ENCODE measurements around the gene IQSEC3.
"Not testable (repeated sequence)": the region's sequence is repeated elsewhere in the genome, so short reads cannot be mapped to it uniquely, and the experiment has no call there.

Gene IQSEC3

DNA sequence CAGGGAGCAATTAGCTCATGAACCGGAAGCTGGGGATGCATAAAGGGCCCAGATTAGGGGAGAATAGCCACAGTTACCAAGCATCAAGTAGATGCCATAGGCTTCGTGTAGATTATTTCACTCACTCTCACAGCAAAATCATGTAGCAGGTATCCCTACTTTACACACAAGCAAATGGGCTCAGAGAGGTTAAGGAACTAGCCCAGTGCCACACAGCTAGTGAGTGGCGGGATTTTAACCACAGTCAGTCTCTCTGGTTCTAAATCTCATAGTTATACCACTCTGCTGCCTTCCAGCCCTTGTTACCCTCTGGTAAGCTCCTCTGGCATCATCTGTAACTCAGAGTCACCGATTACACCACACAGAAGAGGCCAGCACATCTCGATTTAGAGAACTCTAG, 49.0 kb downstream of the IQSEC3 start:
- DNase-seq: no peak

DNA sequence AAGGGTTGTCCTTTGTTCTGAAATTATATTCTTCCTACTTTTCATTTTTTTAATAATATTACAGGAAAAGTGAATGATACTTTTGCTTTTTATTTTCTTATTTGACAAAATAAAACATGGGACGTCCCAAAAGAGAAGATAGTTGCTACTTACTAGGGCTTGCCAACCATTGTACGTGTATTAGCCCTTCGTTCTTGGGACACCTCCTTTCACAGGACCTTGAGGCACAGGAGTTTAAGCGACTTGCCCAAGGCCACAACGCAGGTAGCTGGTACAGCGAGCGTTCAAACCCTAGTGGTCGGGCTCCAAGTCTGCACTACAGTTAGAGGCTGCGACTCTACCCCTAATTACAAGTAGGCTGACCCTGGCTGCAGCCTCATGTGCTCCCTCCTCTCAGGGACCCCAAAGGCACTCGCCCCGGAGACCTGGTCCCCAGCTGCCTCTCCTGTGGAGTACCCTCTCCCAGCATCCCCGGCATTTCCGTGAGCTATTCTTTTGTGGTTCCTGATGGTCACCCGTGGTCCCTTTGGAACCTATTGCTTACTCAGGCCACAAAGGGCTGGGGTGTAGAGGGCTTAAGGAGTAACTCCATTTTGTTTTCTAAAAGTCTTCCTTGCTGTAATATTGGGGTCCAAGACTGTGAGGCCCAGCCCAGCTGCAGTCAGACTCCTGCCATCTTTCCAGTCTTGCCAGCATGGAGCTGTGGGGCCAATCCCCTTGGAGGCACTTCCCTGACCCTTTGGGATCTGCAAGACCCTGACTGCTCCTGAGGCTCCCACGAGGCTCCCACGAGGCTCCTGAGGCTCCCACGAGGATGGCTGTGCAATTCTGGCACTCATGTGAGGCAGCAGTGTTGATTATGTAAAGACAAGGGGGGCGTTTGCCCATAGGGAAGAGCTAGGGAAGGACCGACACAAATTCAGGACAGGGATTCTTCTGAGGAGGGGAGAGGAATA, 49.7 kb downstream of the IQSEC3 start:
- DNase-seq: no peak

DNA sequence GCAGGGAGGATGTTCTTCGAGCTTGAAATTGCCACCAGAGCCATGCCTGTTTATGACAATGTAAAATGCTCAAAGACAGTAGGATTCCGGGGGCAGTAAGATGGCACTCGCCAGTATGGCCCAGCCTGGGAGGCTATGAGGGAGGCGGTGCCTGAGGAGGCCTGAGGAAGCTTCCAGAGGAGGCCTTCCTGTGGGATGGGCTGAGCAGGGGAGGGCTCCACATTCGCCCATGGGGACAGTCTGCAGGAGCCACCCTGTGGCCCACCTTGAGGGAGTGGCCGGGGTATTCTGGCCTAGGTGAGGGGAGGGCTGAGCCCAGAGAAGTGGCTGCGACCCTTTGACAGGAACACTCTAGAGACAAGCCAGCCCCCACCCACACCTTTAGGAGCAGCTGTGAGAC, 50.7 kb downstream of the IQSEC3 start:
- DNase-seq: no peak

DNA sequence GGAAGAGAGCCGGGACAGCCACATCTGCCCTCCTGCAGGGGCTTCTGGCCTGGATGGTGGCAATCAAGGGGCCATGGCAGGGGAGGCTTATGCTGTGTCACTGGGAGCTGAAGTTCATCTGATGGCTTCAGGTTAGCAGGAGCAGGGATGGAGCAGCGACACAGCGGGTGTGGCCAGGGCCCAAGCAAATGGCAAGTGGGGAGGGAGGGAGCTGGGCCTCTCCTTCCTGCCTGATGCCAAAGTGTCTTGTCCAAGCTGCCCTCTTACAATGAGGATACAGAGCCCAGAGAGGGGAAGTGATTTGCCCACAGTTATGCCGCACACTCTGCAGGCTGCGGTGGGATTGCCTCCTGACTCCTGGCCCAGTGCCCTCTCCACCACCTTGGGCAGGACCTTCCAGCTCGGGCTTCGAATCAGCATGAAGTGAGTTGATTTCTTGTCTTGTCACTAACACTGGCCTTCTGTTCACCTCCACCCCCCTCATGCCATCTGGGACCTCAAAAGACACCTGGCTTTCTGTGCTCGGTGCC, 51.3 kb downstream of the IQSEC3 start:
- DNase-seq: no peak

DNA sequence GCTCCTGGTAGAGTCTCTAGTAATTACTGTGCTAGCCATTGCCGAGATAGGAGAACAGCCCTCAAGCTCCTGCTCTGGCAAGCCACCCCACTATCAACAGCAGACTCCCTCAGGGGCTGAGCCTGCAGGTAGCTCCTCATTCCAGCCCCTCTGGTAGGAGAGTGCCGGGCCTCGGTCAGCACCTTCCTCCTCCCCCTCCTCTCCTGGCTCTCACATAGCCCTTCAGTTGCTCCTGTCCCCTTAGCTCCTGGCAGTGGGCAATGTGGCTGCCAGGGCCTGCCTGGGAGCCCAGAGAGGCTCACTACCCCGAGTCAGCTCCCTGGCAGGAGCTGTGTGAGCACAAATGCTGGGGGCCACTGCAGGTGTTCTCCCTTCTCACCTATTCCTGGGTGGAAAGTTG, 52.0 kb downstream of the IQSEC3 start:
- DNase-seq: no peak

DNA sequence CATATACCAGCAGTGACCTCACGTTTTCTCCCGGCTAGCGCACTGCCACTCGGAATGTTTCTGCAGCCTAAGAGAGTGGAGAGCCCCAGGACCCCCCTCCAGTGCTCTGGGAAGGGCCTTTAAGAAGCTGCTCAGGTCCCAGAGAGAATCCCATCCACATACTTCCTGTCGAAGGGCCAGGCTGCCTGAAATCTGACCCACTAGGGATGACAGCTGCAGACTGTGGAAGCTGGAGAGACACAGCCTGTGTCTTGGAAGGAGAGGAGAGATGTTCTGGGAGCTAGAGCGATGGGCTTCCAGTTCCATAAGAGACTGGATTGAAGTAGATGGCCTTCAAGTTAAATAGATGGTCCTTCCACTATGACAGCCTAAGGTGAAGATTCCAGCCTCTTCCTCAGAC, 54.4 kb downstream of the IQSEC3 start:
- DNase-seq: no peak

DNA sequence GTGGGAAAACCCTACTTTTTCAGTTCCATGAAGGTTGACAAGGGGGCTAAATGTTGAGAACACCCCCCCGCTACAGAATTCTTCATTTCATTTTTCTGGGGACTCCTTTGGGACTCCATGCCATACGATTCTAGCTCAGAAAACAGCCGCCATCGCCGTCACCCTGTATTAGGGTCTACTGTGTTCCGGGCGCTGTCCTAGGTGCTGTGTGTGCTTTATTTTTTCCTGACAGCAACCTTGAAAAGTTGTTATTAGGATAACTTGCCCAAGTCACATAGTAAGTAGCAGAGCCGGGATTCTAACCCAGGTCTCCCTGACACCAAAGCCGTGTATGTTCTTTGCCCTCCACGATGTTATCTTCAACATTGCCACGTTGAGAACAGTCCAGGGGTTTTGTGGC, 55.1 kb downstream of the IQSEC3 start:
- DNase-seq: no peak

DNA sequence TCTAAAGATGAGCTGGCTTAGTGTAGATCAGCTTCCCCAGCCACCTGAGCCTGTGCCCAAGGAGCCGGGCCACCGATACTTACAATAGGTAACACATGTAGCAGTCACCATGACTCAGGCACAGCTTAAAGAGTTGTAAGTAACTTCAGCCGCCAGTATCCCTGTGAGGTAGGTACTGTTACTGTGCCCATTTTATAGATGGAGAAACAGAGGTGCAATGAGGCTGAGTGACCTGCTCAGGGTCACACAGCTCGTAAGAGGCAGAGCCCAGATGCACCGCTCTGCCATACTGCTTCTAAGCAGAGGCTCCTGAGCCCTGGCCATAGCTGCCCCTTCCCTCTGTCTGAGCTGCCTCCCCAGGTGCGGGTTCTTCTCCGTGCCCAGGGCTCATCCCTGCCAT, 58.5 kb downstream of the IQSEC3 start:
- DNase-seq: no peak

DNA sequence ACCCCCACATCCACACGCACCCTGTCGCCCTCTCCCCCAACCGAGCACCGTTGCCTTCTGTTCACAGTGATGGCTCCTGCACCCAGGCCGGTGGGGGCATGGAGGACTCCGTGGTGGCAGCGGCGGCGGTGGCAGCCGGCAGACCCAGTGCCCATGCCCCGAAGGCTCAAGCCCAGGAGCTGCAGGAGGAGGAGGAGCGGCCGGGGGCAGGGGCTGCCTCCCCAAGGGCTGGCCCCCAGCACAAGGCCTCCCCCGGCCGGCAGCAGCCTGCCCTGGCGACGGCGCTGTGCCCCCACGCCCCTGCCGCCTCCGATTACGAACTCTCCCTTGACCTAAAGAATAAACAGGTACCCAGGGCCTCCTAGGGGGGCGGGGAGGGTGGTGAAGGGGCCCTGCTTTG, 59.0 kb downstream of the IQSEC3 start:
- DNase-seq: no peak

DNA sequence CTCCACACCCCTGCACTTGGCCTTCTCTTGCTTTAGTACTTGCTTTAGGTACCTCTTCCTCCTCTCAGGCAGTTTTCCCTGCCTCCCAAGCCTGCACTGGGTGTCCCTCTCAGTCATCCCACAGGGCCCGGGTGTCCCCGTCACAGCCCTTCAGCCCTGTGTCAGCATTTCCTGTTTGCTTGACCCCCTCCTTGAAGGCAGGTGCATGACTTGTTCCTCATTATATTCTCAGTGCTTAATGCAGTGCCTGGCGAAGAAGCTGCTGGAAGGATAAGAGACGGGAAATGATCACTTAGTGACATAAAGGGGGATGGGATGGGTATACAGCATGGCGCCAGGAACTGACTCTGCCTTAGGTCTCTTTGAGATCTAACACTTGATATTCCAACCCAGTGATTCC, 61.5 kb downstream of the IQSEC3 start:
- DNase-seq: no peak

DNA sequence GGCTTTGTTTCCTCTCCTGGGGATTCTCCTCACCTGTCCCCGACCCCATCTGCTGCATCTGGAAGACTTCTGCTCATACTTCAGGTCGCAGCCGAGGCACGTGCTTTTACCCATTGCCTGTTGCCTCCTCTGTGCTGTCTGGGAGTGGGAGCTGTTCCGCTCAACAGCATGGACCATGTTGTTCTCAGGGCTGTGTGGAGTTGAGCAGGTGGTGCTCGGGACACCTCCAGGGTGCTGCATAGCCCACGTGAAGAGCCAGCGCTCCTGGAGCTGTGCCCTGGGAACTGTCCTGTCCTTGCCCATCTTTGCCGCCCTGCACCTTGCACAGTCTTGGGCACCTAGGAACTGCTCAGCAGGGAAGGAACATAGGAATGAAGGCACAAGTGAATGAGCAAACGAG, 62.4 kb downstream of the IQSEC3 start:
- DNase-seq: no peak

DNA sequence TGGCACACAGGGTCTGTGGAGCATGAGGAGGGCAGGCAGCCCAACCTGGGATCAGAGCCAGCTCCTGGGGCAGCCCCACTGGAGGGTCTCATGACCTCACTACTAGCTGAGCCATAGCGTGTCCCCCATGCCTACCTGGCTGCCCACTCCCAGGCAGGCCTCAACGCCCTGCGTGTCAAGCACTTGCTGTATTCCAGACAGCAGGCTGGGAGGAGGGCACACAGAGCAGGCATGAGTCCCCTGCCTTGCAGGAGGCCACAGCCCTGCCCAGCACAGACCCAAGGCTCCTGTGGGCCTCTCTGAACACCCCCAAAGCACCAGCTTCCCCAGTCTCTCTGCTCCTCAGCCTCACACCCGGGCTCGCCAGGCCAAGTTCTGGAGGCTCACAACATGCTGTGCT, 64.0 kb downstream of the IQSEC3 start:
- no peak for DNase-seq

DNA sequence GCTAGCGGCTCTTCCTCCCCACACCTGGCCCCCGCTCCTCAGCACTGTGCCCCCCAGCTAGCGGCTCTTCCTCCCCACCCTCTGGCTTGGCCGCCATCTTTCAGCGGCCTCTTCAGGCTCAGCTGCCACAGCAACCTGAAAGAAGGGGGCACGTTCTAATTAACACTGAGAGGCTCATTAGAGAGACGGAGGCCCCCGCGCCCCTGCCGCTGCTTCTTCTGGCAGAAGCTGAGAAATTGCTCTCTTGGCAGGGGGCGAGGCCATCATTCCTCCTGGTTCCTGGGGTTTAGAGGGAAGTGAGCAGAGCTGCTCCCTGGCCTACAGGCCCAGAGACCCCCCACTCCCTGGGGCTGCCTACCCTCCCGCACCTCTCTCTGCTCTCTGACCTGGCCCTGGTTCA, 64.4 kb downstream of the IQSEC3 start:
- DNase-seq: no peak

DNA sequence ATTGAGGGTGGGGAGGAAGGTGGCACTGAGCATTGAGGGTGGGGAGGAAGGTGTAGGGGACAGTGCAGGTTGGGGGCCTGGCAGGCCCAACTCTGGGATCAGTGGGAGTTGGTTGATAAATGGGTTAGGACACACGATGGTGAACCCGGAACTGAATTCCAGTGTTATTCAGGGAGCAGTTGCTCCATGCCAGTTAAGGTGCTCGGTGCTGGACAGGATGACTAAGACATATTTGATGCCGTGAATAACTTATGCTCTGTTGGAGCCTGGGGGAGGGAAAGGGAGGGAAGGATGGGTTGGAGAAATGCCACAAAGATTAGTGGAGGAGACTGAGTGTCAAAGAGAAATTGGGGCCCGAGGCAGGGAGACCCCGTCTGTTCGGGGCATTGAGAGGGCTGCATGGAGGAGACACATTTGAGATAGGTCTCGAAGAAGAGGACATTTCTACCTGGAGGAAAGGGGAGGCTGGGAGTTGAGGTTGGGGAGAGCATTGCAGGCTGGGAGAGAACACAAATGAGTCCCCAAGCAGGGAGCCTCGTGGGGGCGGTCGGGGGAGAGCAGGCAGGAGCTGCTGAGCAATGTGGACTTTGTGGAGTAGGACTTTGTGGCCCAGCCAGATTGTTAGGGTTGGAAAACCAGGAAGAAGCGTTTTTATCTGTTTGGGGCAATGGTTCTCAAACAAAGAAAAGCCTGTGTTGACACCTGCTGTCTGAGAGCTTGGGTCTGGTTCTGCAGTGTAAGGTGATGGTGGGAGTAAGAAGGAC, 65.3 kb downstream of the IQSEC3 start:
- DNase-seq: no peak

DNA sequence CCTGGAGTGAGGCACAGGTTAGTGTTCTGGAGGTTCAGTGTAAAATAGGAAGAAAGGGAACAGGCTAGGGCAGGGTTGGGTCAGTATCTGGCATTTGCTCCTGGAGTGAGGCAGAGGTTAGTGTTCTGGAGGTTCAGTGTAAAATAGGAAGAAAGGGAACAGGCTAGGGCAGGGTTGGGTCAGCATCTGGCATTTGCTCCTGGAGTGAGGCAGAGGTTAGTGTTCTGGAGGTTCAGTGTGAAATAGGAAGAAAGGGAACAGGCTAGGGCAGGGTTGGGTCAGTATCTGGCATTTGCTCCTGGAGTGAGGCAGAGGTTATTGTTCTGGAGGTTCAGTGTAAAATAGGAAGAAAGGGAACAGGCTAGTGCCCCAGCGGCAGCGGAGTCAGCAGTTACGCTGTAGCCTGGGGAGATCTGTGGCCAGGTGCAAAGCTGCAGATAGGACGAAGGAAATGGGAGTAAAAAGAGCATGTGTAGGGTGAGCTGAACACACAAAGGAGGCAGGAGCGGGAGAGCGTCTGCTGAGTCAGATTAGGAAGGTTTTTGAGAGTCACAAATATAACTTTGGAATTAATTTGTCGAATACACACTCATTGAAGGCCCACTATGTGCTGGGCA, 67.2 kb downstream of the IQSEC3 start:
- DNase-seq: not testable (repeated sequence)

DNA sequence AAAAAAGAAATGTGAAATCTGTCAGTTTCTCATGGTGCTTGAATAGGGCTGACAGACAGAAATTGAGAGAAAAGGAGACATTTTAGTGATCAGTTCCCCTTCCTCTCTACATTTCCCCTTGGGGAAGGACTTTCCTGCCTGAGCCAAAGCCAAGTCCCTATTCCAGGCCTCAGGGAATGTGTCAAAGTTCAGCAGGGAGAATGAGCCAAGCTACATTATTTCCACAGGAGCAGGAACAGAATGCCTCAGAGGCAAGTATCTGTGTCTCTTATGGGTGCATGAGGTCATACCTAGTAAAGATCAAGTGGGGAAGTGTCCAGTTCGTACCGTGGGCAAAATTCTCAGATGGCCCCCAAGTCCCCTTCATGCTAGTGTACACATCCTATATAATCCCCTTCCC, 68.6 kb downstream of the IQSEC3 start:
- DNase-seq: no peak

DNA sequence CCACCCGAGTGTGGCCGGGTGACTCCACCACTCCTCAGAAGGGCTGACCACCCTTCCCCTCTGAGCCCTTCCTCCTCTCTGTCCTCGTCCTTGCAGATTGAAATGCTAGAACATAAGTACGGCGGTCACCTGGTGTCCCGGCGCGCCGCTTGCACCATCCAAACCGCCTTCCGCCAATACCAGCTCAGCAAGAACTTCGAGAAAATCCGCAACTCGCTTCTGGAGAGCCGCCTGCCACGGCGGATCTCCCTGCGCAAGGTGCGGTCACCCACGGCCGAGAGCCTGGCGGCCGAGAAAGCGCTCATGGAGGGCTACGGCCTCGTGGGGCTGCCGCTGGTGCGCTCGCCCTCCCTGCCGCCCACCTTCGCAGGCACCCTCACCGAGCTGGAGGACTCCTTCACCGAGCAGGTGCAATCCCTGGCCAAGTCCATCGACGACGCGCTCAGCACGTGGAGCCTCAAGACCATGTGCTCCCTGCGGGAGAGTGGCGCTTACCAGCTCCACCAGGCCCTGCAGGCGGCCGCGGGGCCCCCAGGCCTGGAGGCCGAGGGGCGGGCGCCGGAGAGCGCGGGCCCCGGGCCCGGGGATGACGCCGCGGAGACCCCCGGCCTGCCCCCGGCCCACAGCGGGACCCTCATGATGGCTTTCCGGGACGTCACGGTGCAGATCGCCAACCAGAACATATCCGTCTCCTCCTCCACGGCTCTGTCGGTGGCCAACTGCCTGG, 71.8 kb downstream of the IQSEC3 start:
- DNase-seq: no peak

DNA sequence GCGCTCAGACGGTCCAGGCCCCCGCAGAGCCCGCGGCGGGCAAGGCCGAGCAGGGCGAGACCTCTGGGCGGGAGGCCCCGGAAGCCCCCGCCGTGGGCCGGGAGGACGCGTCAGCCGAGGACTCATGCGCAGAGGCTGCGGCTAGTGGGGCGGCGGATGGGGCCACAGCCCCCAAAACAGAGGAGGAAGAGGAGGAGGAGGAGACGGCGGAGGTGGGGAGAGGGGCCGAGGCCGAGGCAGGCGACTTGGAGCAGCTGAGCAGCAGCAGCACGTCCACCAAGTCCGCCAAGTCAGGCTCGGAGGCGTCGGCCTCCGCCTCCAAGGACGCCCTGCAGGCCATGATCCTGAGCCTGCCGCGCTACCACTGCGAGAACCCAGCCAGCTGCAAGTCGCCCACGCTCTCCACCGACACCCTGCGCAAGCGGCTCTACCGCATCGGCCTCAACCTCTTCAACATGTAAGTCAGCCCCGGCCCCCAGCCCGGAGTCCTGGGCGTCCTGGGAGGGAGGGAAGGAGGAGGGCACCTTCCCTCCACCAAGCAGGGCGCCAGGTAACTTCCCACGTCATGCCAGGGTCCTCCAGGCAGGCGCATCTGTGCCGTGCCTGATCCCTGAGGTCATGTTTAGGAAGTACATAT, 72.4 kb downstream of the IQSEC3 start:
- DNase-seq: no peak

DNA sequence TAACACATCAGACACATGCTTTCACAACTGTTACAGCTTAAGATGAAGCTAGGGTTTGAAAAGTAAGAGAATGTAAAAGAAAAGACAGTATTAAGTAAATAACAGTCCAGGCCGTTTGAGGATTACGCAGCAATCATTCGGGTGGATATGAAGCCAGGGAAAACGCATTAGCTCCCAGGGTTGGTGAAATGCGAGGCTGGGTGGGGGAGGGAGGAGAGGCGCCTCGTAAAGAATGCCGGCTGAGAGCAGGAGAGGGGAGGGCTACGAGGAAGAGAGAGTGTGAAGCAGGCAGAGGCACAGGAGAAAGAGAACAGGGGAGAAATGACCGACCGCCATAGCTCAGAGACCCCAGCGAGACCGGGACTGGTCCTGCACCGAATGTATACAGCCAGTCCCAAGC, 73.0 kb downstream of the IQSEC3 start:
- DNase-seq: no peak

DNA sequence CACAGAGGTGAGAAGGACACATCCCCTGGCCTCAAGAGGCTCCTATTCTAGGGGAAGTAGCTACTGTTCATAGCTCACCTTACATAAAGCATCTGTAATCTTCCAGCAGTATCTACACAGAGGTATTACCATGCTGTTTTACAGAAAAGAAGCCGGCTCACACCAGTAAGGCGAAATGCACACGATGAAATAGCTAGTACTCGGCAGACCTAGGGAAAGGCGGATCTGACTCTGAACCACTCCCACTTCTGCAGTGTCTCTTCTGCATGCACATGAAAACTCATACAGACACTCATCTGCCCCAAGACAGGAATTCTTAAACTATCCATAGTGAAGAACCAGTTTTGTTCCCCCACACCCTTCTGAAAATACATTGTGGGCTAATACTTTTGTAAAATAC, 73.6 kb downstream of the IQSEC3 start:
- DNase-seq: no peak

DNA sequence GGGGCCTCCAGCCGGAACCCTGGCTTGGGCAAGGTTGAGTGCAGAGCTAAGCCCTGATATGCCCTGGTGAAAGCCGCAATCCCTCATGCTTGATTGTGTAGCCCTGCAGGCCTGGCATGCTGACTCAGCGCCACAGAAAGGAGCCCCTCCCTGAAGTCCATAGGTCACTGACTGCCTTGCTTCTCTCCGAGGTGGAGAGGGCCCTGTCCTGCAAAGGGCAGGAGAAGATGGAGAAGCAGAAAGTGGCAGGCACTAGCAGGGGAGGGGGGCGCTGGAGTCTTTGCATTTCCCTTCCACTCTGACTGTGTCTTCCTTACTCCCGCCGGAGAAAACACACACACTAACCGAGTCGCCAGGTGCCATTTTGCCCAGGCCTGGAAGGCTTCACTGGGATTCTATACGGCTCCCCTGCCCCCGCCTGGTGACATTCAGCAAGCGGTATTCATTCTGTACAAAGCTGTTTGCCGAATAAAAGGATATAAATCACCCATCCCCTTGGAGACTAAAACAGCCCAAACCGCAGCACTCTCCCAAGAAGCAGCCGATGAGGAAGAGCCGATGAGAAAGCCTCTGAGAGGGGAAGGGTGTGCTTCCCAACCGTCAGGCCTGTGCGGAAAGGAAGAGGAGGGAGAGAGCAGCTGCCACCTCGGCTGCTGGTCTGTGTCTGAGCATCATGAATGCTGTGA, 77.5 kb downstream of the IQSEC3 start:
- no peak for DNase-seq

Data from activated effector memory CD4-positive, alpha-beta T cell treated with anti-CD3 and anti-CD28 coated beads, Interleukin-2, amount 50 U/mL, for 16 hours (primary cell).